NCI-H524 (cell line): Measurements from ENCODE around the gene SLC39A11.
A peak's percentile ranks its signal among the peaks of the same experiment; 100 is the strongest.

ENCODE experiments used
- DNase-seq, 2 experiments: peaks; one replicate each; lab custom pipeline; 2025; lab: John Stamatoyannopoulos, UW

SLC39A11 gene

DNA sequence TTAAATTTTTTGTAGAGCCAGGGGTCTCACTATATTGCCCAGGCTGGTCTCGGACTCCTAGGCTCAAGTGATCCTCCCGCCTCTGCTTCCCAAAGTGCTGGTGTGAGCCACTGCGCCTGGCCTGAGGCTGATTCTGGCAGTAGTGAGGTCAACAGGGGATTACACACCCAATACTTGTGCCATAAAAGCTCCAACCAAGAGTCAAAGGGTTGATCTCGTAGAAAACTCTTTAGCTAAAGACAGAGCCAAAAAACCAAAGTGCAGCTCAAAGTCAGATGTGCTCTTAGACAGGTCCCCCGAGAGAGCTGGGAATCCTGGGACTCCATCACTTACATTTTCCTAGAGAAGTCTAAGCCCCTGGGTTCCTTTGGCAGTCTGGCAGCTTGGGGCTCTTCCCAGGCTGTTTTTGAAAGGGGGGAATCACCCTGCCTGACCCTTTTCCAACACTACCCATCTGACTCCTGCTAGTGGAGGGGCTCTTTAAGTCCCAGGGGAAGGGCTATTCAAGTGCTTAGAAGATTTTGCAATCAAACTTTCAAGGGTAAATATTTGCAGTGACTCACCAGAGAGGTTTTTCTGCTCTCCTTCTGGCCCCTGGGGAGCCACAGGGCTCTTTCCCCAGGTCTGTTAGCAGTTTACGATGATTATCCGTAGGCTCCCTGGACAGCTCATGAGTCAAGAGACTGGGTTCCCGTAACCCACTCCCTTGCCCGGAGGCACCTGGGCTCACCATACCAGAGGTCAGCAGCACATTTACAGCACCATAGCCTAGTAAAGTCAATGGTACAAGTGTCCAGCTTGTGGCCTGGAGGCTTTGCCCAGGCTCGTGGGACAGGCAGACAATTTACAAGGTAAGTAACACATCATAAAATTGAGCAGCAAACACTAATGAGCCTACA lies 408.7 kb downstream of the SLC39A11 start:
- DNase-seq: peak; percentile 20 to 66

- DNase-seq: no peak
Observed at GRCh38 chr17:72682605-72683004, 409.9 kb downstream of the SLC39A11 start.

DNA sequence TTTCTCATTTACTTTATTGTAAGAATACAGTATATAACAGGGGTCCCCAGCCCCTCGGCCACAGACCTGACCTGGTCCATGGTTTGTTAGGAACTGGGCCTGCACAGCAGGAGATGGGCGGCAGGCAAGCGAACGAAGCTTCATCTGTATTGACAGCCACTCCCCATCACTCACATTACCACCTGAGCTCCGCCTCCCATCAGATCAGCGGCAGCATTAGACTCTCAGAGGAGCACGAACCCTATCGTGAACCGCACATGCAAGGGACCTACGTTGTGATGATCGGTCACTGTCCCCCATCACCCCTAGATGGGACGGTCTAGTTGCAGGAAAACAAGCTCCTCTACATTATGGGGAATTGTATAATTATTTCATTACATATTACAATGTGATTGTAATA lies 410.6 kb downstream of the SLC39A11 start:
- no peak for DNase-seq

DNA sequence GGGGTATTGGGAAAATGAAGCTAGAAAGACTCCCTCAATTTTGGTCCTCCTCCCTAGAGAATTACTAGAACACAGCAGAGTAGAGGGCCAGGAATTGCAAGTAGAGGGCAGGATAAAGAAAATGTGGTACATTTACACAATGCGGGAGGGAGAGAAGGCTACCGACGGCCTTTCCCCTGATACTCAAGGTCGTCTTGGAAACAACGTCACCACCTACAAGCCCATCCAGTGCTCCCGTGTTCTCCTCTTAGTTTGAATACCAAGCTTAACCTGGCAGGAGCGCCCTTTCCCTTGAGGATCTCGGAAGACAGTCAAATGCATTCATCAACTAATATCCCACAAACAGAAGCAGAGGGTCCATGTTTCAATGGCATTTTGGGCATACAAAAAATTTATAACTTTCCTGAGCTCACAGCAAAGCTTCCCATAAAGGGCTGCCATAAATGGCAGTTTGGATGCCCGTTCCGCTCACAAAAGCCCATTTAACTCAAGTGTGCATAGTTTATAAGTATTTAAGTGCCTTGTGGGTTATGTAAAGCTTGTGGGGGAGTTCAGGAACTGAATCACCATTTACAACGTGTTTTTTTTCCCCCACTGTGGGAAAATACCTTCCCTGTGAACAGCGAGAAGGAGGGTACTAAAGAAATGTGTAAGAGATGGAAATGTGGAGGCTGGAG lies 414.6 kb downstream of the SLC39A11 start:
- no peak for DNase-seq

GRCh38 chr17:72677108-72677507 lies 415.4 kb downstream of the SLC39A11 start:
- no peak for DNase-seq

DNA sequence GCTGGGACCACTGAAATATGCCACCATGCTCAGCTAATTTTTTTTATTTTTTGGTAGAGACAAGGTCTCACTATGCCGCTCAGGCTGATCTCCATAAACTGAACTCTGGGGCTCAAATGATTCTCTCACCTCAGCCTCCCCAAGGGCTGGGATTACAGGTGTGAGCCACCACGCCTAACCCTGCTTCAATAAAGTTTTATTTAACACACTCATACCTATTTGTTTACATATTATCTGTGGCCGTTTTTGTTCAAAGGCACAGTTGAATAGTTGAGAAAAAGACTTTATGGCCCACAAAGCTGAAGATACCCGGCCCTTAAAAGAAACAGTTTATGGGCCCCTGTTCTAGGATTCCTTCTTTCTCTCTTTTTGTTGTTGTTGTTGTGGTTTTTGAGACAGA lies 419.8 kb downstream of the SLC39A11 start:
- no peak for DNase-seq

GRCh38 chr17:72671016-72671415 lies 421.5 kb downstream of the SLC39A11 start:
- no peak for DNase-seq

- DNase-seq: no peak
Observed at GRCh38 chr17:72667096-72668063, 425.1 kb downstream of the SLC39A11 start.

- no peak for DNase-seq
Observed at GRCh38 chr17:72665852-72666851, 426.3 kb downstream of the SLC39A11 start.

DNA sequence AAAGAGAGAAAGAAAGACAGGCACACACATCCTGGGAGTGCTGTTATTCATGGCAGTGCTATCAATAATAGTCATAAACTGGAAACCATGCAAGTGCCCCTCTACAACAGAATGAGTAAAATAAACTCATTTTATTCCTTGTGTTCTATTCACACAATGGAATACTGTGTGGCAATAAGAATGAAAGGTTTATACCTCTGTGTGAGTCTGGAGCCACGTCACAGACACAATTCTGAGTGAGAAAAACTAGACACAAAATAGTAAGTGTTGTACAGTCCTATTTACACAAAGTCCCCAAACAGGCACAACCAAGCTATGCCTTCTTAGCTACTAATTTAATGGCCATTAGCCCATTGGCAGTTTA lies 429.7 kb downstream of the SLC39A11 start:
- no peak for DNase-seq

GRCh38 chr17:72661945-72662826 lies 430.3 kb downstream of the SLC39A11 start:
- no peak for DNase-seq

DNA sequence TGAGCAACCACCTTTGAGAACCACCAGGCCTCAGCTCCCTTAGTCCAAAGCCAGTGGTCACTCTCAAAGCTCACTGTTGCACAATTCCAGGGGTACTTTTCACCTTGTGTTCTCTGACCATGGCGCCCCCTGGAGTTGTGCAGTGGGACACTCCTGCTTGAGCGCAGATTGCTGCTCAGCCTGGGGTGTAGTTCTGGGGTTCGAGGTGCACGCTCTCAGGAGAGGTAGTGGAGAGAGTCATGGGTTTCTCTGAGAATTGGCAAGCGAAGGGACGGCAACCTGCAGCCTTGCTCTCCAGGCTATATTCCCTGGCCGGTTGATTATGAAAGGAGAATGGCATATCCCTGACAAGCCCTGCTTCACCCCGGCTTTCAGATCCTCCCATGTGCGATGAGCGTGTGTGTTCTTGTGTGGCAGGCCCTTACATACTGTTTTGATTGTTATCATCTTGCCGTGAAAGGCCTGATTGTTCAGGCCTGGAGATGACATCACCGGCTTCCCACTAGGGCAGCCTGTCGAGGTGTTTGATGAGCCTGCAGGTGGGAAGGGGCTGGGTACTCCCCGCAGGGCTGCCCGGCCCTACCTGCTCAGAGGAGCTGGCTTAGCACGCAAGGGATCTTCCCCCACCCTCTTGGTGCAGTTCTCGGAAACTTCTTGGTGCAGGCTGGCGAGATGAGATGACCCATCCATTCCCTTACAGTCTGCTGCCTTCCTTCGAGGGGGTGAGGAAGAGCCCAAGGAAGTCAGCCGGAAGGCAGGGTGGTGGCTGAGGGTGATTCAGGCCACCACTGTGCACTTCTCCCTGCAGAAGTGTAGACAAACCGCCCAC lies 431.2 kb downstream of the SLC39A11 start:
- DNase-seq: no peak

- no peak for DNase-seq
Observed at GRCh38 chr17:72660274-72661115, 432.0 kb downstream of the SLC39A11 start.

DNA sequence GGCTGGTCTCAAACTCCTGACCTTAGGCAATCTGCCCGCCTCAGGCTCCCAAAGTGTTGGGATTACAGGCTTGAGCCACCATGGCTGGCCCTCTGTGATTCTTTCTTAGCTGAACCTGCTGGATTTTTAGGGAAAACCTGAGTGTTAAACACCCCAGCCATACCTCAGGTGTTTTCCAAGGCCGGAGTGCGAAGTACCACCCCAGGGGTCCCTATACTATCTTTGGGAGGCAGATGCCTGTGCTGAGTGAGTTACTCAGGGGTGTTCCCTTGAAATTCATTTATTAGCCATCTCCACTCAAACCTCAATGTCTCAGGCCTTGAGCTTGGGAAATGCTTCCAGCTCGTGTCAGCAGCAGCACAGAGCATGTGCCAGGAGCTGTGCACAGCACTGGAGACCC lies 432.7 kb downstream of the SLC39A11 start:
- DNase-seq: no peak

GRCh38 chr17:72658675-72659074 lies 433.8 kb downstream of the SLC39A11 start:
- DNase-seq: no peak

DNA sequence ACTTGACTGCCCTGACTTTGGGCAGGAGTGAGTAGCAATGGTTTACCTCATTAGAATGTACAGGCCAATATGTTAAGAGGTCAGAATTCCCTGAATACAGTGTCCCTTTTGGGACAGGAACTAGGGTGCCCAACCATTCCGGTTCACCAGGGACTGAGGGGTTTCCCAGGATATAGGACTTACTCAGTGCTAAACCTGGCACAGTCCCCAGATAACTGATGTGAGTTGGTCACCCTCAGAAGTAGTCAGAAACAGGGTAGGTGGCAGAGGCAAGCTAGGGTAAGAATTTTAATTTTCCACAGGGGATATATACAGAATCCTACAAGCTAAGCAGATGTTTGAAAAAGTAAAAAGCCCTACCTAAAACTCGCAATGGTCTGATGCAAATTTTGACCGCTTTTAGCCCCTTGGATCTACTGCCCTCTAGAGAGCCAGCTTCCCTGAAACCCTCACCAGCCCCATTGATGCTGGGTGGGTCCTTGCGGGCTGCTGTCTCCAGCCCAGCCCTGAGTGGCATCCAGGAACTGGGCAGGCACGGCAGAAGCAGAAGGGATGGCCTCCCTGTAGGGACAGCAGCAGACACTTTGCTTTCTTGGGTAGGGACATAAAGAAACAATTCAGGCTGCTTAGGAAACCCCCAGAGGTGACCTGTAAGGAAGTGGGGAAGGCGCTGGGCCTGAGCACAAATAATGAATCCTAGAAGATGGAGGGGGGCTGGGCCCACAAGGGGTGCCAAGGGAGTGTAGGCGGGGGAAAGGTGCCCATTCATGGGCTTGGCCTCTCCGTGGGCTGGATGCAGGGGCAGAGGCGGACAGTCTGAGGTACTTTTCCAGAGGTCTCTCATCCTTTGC lies 434.8 kb downstream of the SLC39A11 start:
- no peak for DNase-seq

DNA sequence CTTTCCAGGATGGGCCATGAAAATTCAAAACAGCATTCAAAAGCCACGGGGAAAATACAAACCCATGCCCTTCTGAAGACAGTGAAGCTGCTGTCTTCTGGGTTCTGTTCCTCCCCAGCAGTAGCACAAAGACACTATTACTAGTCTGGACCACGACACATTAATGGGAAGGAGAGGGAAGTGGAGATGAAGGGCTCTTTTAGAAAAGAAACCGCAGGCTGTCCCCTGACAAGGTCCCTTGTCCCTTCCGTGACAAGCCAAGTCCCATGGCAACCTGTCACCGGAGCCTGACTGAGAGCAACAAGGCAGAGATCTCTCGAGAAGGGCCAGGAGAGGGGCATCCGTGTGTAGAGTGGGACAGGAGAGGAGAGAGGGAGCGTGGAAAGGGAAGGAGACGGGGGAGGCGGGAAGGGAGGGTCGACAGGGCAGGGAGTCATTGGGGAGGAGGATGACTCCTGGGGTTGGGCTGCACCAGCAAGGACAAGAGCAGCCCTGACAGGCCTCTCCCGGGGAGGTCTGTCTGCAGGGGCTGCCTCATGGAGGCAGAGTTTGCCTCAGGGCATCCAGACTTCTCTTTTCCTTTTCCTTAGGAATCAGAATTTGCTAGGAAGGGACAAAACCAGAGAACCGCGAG lies 436.2 kb downstream of the SLC39A11 start:
- no peak for DNase-seq
